CD14-positive monocyte (primary cell): ENCODE data around the gene KRT23. TPM values are rescaled to one million over a fixed set of nuclear protein-coding genes. Genes with fewer than 3 reads are reported as not detected.

Experiments
- DNase-seq, 3 donors: peaks; one replicate each; pipeline ENCODE4 v3.0.0-alpha.2; 2011 to 2022
- H2AFZ ChIP-seq: 2 replicates; pipeline ENCODE4 v1.6.0; 2012; ENCODE audit warnings: mild to moderate bottlenecking, low read depth, low read length, inconsistent platforms; ENCODE audit not compliant: insufficient read depth, poor library complexity, severe bottlenecking
- H3K27ac ChIP-seq, 2 donors: 1 replicate in 1 of 2; 2 replicates in 1 of 2; pipeline ENCODE4 v1.5.1; 2012 to 2013; ENCODE audit warnings: low read length in 2 of 2, control low read depth in 1 of 2, inconsistent platforms in 1 of 2, low read depth in 1 of 2, mild to moderate bottlenecking in 1 of 2
- H3K27me3 ChIP-seq, 2 donors: one replicate each; pipeline versions ENCODE4 v1.6.0 to v1.6.1; 2011 to 2013; ENCODE audit warnings: low read length in 2 of 2; ENCODE audit not compliant: control insufficient read depth in 2 of 2, insufficient read depth in 2 of 2
- H3K36me3 ChIP-seq, 2 donors: replicated peaks in 1 of 2; 1 replicate in 1 of 2; 2 replicates in 1 of 2; pipeline versions ENCODE4 v1.5.1 to v1.6.1; 2012 to 2013; ENCODE audit warnings: low read length in 2 of 2, control low read depth in 1 of 2, inconsistent platforms in 1 of 2, mild to moderate bottlenecking in 1 of 2; ENCODE audit not compliant: insufficient read depth in 2 of 2, control insufficient read depth in 1 of 2
- H3K4me1 ChIP-seq, 2 donors: 1 replicate in 1 of 2; 2 replicates in 1 of 2; pipeline versions ENCODE4 v1.5.1 to v1.6.1; 2012 to 2013; ENCODE audit warnings: low read length in 2 of 2, control low read depth in 1 of 2, inconsistent platforms in 1 of 2, mild to moderate bottlenecking in 1 of 2, moderate library complexity in 1 of 2; ENCODE audit not compliant: insufficient read depth in 2 of 2, control insufficient read depth in 1 of 2
- H3K4me2 ChIP-seq: replicated peaks from 2 replicates; pipeline ENCODE3; 2012; ENCODE audit warnings: low read length, moderate library complexity, mild to moderate bottlenecking; ENCODE audit not compliant: poor library complexity, severe bottlenecking; ENCODE audit errors: extremely low read depth
- H3K4me3 ChIP-seq, 3 experiments: fragments of 200-600 bp in 1 of 3; sonication (generic) in 1 of 3; replicated peaks in 1 of 3; 1 replicate in 2 of 3; 2 replicates in 1 of 3; pipeline ENCODE4 v1.5.1; 2011 to 2013; ENCODE audit warnings: low read length in 3 of 3, mild to moderate bottlenecking in 3 of 3, control low read depth in 2 of 3, low read depth in 2 of 3, inconsistent platforms in 1 of 3, moderate library complexity in 1 of 3
- H3K79me2 ChIP-seq: 2 replicates; pipeline ENCODE4 v1.6.0; 2012; ENCODE audit warnings: mild to moderate bottlenecking, control low read depth, inconsistent platforms, low read length, moderate library complexity; ENCODE audit not compliant: insufficient read depth
- H3K9ac ChIP-seq: 2 replicates; pipeline ENCODE4 v1.6.0; 2017; ENCODE audit warnings: low read length, mild to moderate bottlenecking; ENCODE audit not compliant: insufficient read depth, poor library complexity, severe bottlenecking
- H3K9me3 ChIP-seq, 2 donors: replicated peaks in 1 of 2; 1 replicate in 1 of 2; 2 replicates in 1 of 2; pipeline versions ENCODE4 v1.5.1 to v1.6.1; 2012 to 2013; ENCODE audit warnings: low read length in 2 of 2, control low read depth in 1 of 2; ENCODE audit not compliant: control insufficient read depth in 1 of 2, insufficient read depth in 1 of 2
- H4K20me1 ChIP-seq: 2 replicates; pipeline ENCODE4 v1.6.0; 2012; ENCODE audit warnings: mild to moderate bottlenecking, low read length, control low read depth, moderate library complexity; ENCODE audit not compliant: insufficient read depth
- H3K27ac Mint-ChIP-seq, 7 donors: one replicate each; pipeline ENCODE4 v1.8.0; 2020; ENCODE audit warnings: mild to moderate bottlenecking in 7 of 7, mixed read lengths in 7 of 7, moderate library complexity in 6 of 7, inconsistent platforms in 2 of 7
- H3K27me3 Mint-ChIP-seq, 3 donors: one replicate each; pipeline ENCODE4 v1.8.0; 2021 to 2022; ENCODE audit warnings: low read depth in 3 of 3, mild to moderate bottlenecking in 3 of 3, mixed read lengths in 3 of 3, moderate library complexity in 3 of 3, inconsistent platforms in 1 of 3
- H3K36me3 Mint-ChIP-seq, 2 donors: one replicate each; pipeline ENCODE4 v1.8.0; 2020; ENCODE audit warnings: mixed read lengths in 2 of 2, inconsistent platforms in 1 of 2, mild to moderate bottlenecking in 1 of 2
- H3K4me1 Mint-ChIP-seq: one replicate; pipeline ENCODE4 v1.8.0; 2020; ENCODE audit warnings: mild to moderate bottlenecking, mixed read lengths
- H3K4me3 Mint-ChIP-seq, 2 donors: one replicate each; pipeline ENCODE4 v1.8.0; 2020; ENCODE audit warnings: mild to moderate bottlenecking in 2 of 2, mixed read lengths in 2 of 2, moderate library complexity in 1 of 2
- H3K9me3 Mint-ChIP-seq, 7 donors: one replicate each; pipeline ENCODE4 v1.8.0; 2020 to 2022; ENCODE audit warnings: mixed read lengths in 7 of 7, mild to moderate bottlenecking in 6 of 7, moderate library complexity in 6 of 7, inconsistent platforms in 2 of 7
- CTCF ChIP-seq: fragments of 200-600 bp; IDR thresholded peaks from one replicate; pipeline ENCODE4 v1.8.0; 2022; ENCODE audit warnings: antibody characterized with exemption, mild to moderate bottlenecking
- WGBS: methylation state at CpG from one replicate; pipeline ENCODE4 v1.1.5; 2013; ENCODE audit warnings: missing lambda C conversion rate; ENCODE audit not compliant: insufficient coverage; 5-methylcytosine and 5-hydroxymethylcytosine counted together
- intact Hi-C, 2 donors: fragments of 100-400 bp; cut with micrococcal nuclease; formaldehyde crosslinking; loops; one replicate each; pipeline versions ENCODE4 v1.15.0 to v1.15.1; 2023
- polyA plus RNA-seq, 3 donors: library from polyadenylated mRNA; depleted of rRNA in 1 of 3; unstranded in 2 of 3; stranded (reverse) in 1 of 3; fragments of 300-500 nt in 2 of 3; fragments of >200 nt in 1 of 3; fragmentation: Illumina TruSeq in 2 of 3; gene quantifications; 1 replicate in 2 of 3; 2 replicates in 1 of 3; pipeline ENCODE4 v1.2.3, GENCODE V29; 2012 to 2021

The KRT23 gene
- polyA plus RNA-seq, 3 donors = 1.7 to 7.6 (median 3.6) TPM

- Histone ChIP-seq H3K36me3 (no peaks in the 10 kb centered on the region), H3K4me1 (no peaks in the 10 kb centered on the region), H3K27me3 (peaks cover 0 to 3% of the 10 kb centered on the region in 2 donors), H3K79me2 (no peaks in the 10 kb centered on the region), H3K9me3 (no peaks in the 10 kb centered on the region), H3K27ac (no peak within 1 kb of the TSS), H3K4me2 (no peak within 1 kb of the TSS), H4K20me1 (no peaks in the 10 kb centered on the region), H3K4me3 (no peak within 1 kb of the TSS), H2AFZ (no peak within 1 kb of the TSS), H3K9ac (no peak within 1 kb of the TSS)
- H3K27ac Mint-ChIP-seq = no peak within 1 kb of the TSS
- no peaks in the 10 kb centered on the region for H3K36me3 Mint-ChIP-seq
- no peak for TF ChIP-seq CTCF
- H3K27me3 Mint-ChIP-seq = peaks cover 9 to 10% (median 9%) of the 10 kb centered on the region in 3 donors
- no peak for DNase-seq
- H3K4me1 Mint-ChIP-seq = peaks cover 3% of the 10 kb centered on the region
- H3K9me3 Mint-ChIP-seq = peaks cover 0 to 2% (median 0%) of the 10 kb centered on the region in 7 donors
- WGBS = no CpG with 5 or more reads among the region's 3 CpGs
- intact Hi-C loops = no loop called here
- H3K4me3 Mint-ChIP-seq = peak within 1 kb of the TSS in 1 of 2 donors; percentile 51
Observed at GRCh38 chr17:40984226-40984625, 46.8 kb upstream of the KRT23 start, which contains the start of gene KRT40. KRT40 (minus strand) TSS chr17:40984326; CDS start chr17:40984273, 53 bp downstream.

GRCh38 chr17:40981115-40981514 is 43.7 kb upstream of the KRT23 start:
- no peak overlapping the region for H3K27ac Mint-ChIP-seq
- H3K79me2 ChIP-seq = no peaks in the 10 kb centered on the region
- H3K36me3 Mint-ChIP-seq = no peaks in the 10 kb centered on the region
- no peaks in the 10 kb centered on the region for H3K4me1 ChIP-seq
- peaks cover 8 to 13% (median 11%) of the 10 kb centered on the region in 3 donors for H3K27me3 Mint-ChIP-seq
- intact Hi-C loops = no loop called here
- H3K4me1 Mint-ChIP-seq = no peaks in the 10 kb centered on the region
- H4K20me1 ChIP-seq = no peaks in the 10 kb centered on the region
- H3K9me3 ChIP-seq = no peaks in the 10 kb centered on the region
- H3K27ac ChIP-seq = no peak overlapping the region
- peaks cover 3 to 4% of the 10 kb centered on the region in 2 donors for H3K27me3 ChIP-seq
- no CpG with 5 or more reads among the region's 5 CpGs for WGBS
- H2AFZ ChIP-seq = no peak overlapping the region
- TF ChIP-seq CTCF = no peak
- no peak overlapping the region for H3K4me3 ChIP-seq
- no peak for DNase-seq
- H3K4me3 Mint-ChIP-seq = no peak overlapping the region
- H3K9ac ChIP-seq = no peak overlapping the region
- no peak overlapping the region for H3K4me2 ChIP-seq
- H3K9me3 Mint-ChIP-seq = no peaks in the 10 kb centered on the region
- H3K36me3 ChIP-seq = no peaks in the 10 kb centered on the region
